Heart left ventricle (tissue), 16 donors: Measurements from ENCODE around the gene PI4KA. TPM values are rescaled to one million over a fixed set of nuclear protein-coding genes. Genes with fewer than 3 reads are reported as not detected.

Source experiments
- ATAC-seq, 4 donors: fragments of 200-7000 bp; cut with Tn5 transposase; one replicate each; pipeline ENCODE4 v1.9.1; 2020 to 2022; ENCODE audit warnings: moderate library complexity in 4 of 4, mild to moderate bottlenecking in 3 of 4, moderate number of reproducible peaks in 1 of 4
- DNase-seq, 5 donors: peaks; one replicate each; pipeline ENCODE4 v3.0.0-alpha.2; 2020
- H3K27ac ChIP-seq, 12 donors: fragments of 200-600 bp; sonication (generic) in 4 of 12; one replicate each; pipeline versions ENCODE4 v1.5.0 to v1.8.0; 2016 to 2022; ENCODE audit warnings: mild to moderate bottlenecking in 2 of 12
- H3K27me3 ChIP-seq, 9 donors: fragments of 200-600 bp; sonication (generic) in 2 of 9; one replicate each; pipeline versions ENCODE4 v1.5.1 to v1.8.0; 2016 to 2022; ENCODE audit warnings: mild to moderate bottlenecking in 3 of 9
- H3K36me3 ChIP-seq, 9 donors: fragments of 200-600 bp; sonication (generic) in 2 of 9; one replicate each; pipeline versions ENCODE4 v1.5.0 to v1.8.0; 2018 to 2022; ENCODE audit warnings: mild to moderate bottlenecking in 2 of 9
- H3K4me1 ChIP-seq, 12 donors: fragments of 200-600 bp; sonication (generic) in 4 of 12; one replicate each; pipeline versions ENCODE4 v1.5.0 to v1.8.0; 2016 to 2022; ENCODE audit warnings: mild to moderate bottlenecking in 3 of 12
- H3K4me3 ChIP-seq, 12 donors: fragments of 200-600 bp; sonication (generic) in 4 of 12; one replicate each; pipeline versions ENCODE4 v1.5.0 to v1.8.0; 2017 to 2022; ENCODE audit warnings: mild to moderate bottlenecking in 9 of 12, moderate library complexity in 4 of 12
- H3K9me3 ChIP-seq, 12 donors: fragments of 200-600 bp; sonication (generic) in 4 of 12; one replicate each; pipeline versions ENCODE4 v1.5.0 to v1.8.0; 2016 to 2022; ENCODE audit warnings: mild to moderate bottlenecking in 1 of 12
- POLR2A ChIP-seq, 2 donors: fragments of 450-650 bp; IDR thresholded peaks; one replicate each; pipeline ENCODE4 v1.6.1; 2017; ENCODE audit warnings: antibody characterized with exemption in 2 of 2, mild to moderate bottlenecking in 2 of 2, moderate library complexity in 2 of 2
- WGBS, 4 donors: extraction: QIAGEN DNeasy Blood & Tissue Kit in 2 of 4; methylation state at CpG; one replicate each; pipeline versions ENCODE4 v1.1.5 to v1.1.7; 2013 to 2018; 5-methylcytosine and 5-hydroxymethylcytosine counted together
- intact Hi-C, 10 donors: fragments of 100-400 bp; cut with DNase I; formaldehyde crosslinking; loops; one replicate each; pipeline versions ENCODE4 v1.11.1 to v1.14.2; 2022
- polyA plus RNA-seq, 2 donors: library from polyadenylated mRNA; stranded (reverse); fragments of 200-250 nt; gene quantifications; one replicate each; pipeline ENCODE4 v1.2.3, GENCODE V29; 2013
- total RNA-seq, 9 donors: library from RNA; depleted of rRNA in 2 of 9; stranded (reverse); fragments of >200 nt in 2 of 9; fragmentation: NEBNext Ultra II Directional in 3 of 9; extraction: Animal tissue kit (Norgen Biotek cat#: 25700) in 3 of 9; gene quantifications; one replicate each; pipeline versions ENCODE4 v1.1.0 to v1.2.4, GENCODE V29; 2016 to 2023
- TF ChIP-seq, protein P1 (sequence below), 12 donors: fragments of 200-600 bp; sonication (generic) in 4 of 12; IDR thresholded peaks; one replicate each; pipeline versions ENCODE4 v1.5.0 to v1.8.0; 2018 to 2022; ENCODE audit warnings: antibody characterized with exemption in 12 of 12, mild to moderate bottlenecking in 5 of 12
- donor health status: ischemic (EF 13 %, LVEDD 7.1; RV severe dilation, severe dysfunction).
- donor health status: healthy with polysubstance abuse.
- donor health status: DM: no; HTN: yes; CAD: no.
- donor health status: DM: no; HTN: no; CAD: no.
- donor health status: ischemic (EF 25% LVEDD 6.9; RV normal size, moderate dysfunction).
- donor health status: ischemic (EF 25% LVEDD 5.7; RV mildly dilated, moderate dysfunction).
- donor health status: healthy.
- donor health status: DM: yes; HTN: yes; CAD: no.
- donor health status: ischemic (EF 35%, LVEDD 5.7; RV mildly dilated, moderate dysfunction).
- donor health status: nonischemic (EF 11% LVEDD 7.7; RV severe dilation, severe dysfunction).
- donor health status: DM: yes; HTN: yes; CAD: no.
- donor health status: PGD.
- donor health status: ischemic (EF 29% LVEDD 5.4; RV normal size, mild dysfunction).
- donor health status: nonischemic (EF 23%, LVEDD 6.1; RV moderate dilation, normal function).

PI4KA gene
- total and polyA plus RNA-seq, 11 donors, result 20.6 to 66.4 (median 46.9) TPM

- intact Hi-C loops, result no loop called here
- WGBS, 4 donors, result 93 to 98% (median 96%) methylated on average over 9 of the region's 9 CpGs
- ATAC-seq (no peak), DNase-seq (no peak)
- TF ChIP-seq, protein P1, sequence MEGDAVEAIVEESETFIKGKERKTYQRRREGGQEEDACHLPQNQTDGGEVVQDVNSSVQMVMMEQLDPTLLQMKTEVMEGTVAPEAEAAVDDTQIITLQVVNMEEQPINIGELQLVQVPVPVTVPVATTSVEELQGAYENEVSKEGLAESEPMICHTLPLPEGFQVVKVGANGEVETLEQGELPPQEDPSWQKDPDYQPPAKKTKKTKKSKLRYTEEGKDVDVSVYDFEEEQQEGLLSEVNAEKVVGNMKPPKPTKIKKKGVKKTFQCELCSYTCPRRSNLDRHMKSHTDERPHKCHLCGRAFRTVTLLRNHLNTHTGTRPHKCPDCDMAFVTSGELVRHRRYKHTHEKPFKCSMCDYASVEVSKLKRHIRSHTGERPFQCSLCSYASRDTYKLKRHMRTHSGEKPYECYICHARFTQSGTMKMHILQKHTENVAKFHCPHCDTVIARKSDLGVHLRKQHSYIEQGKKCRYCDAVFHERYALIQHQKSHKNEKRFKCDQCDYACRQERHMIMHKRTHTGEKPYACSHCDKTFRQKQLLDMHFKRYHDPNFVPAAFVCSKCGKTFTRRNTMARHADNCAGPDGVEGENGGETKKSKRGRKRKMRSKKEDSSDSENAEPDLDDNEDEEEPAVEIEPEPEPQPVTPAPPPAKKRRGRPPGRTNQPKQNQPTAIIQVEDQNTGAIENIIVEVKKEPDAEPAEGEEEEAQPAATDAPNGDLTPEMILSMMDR (IDR thresholded peaks at IDR 0.05), result no peak
- no peak for TF ChIP-seq POLR2A (IDR thresholded peaks at IDR 0.05)
- H3K4me3 ChIP-seq, result no peak overlapping the region
- H3K27ac ChIP-seq, result no peak overlapping the region
- H3K27me3 ChIP-seq, result no peaks in the 10 kb centered on the region
- peaks cover 0 to 98% (median 93%) of the 10 kb centered on the region in 9 donors for H3K36me3 ChIP-seq
- no peaks in the 10 kb centered on the region for H3K9me3 ChIP-seq
- H3K4me1 ChIP-seq, result no peaks in the 10 kb centered on the region
These were observed 39.1 kb downstream of the PI4KA start for GRCh38 chr22:20819471-20819870.

- no peak for DNase-seq
- no peaks in the 10 kb centered on the region for H3K27me3 ChIP-seq
- ATAC-seq, result no peak
- TF ChIP-seq, protein P1 (IDR thresholded peaks at IDR 0.05), result no peak
- no peak for TF ChIP-seq POLR2A (IDR thresholded peaks at IDR 0.05)
- H3K4me1 ChIP-seq, result no peaks in the 10 kb centered on the region
- H3K36me3 ChIP-seq, result peaks cover 0 to 98% (median 93%) of the 10 kb centered on the region in 9 donors
- H3K4me3 ChIP-seq, result no peak overlapping the region
- WGBS, 4 donors, result 81 to 94% (median 87%) methylated on average over 3 of the region's 3 CpGs
- H3K9me3 ChIP-seq, result no peaks in the 10 kb centered on the region
- intact Hi-C loops, result no loop called here
- H3K27ac ChIP-seq, result no peak overlapping the region
These were observed 40.1 kb downstream of the PI4KA start for GRCh38 chr22:20818471-20818870.

DNA sequence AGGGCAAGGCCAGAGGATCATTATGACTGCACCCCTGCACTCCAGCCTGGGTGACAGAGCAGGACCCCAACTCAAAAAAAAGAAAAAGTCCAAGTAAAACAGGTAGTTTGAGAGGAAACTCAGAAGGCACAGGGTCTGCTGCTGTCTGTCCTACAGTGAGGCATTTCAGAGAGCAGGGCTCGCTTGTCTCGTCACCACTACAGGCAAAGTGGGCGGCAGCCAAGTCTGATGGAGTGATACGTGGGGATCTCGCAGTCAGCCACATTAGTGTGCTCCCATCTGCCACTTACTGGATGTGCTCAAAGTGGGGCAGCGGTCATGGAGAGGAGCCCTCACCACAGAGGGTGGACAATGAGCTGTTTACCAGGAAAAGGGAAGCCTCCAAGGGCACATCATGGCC is 42.1 kb downstream of the PI4KA start:
- no peak for ATAC-seq
- intact Hi-C loops, result no loop called here
- 78 to 95% (median 92%) methylated on average over 6 of the region's 6 CpGs for WGBS, 4 donors
- DNase-seq, result no peak
- Histone ChIP-seq H3K4me3 (no peak overlapping the region), H3K36me3 (peaks cover 0 to 98% (median 95%) of the 10 kb centered on the region in 9 donors), H3K27me3 (no peaks in the 10 kb centered on the region), H3K4me1 (no peaks in the 10 kb centered on the region), H3K9me3 (no peaks in the 10 kb centered on the region), H3K27ac (no peak overlapping the region)
- TF ChIP-seq, protein P1 (IDR thresholded peaks at IDR 0.05), result no peak
- no peak for TF ChIP-seq POLR2A (IDR thresholded peaks at IDR 0.05)

DNA sequence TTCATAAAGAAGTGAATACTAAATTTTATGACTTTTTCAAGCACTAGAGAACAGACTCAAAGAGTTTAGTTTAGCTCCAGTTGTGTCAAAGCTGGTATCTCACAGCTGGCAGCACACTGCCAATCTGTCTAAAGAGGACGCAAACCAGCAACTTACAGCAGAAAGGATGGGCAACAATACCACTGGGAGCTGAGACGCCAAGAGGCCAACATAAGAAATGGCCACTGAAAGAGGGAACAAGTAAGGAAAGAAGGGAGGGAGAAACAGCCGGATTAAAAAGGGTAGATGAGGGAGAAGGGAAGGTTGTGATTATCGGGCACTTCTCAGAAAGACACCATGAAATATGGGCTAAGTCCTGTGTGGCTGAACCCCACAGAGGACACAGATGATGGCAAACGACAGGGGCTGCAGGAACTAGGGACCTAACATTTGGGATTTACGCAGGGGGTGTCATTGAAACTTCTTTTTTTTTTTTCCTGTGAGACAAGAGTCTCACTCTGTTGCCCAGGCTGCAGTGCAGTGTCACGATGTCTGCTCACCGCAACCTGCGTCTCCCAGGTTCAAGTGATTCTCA is 43.0 kb downstream of the PI4KA start:
- intact Hi-C loops, result no loop called here
- ATAC-seq, result no peak

More for the DNA sequence above, 43.0 kb downstream of the PI4KA start:
- no peaks in the 10 kb centered on the region for H3K27me3 ChIP-seq
- no peak for DNase-seq
- WGBS, 4 donors, result 94 to 96% (median 95%) methylated on average over 9 of the region's 9 CpGs
- H3K27ac ChIP-seq, result no peak overlapping the region
- H3K4me3 ChIP-seq, result no peak overlapping the region
- no peaks in the 10 kb centered on the region for H3K9me3 ChIP-seq
- H3K36me3 ChIP-seq, result peaks cover 0 to 100% (median 97%) of the 10 kb centered on the region in 9 donors
- no peaks in the 10 kb centered on the region for H3K4me1 ChIP-seq
- no peak for TF ChIP-seq POLR2A (IDR thresholded peaks at IDR 0.05)
- TF ChIP-seq, protein P1 (IDR thresholded peaks at IDR 0.05), result no peak
